Progenitor cell of endocrine pancreas (in vitro differentiated cells): Measurements from ENCODE around the gene SLC35A4. TPM values are rescaled to one million over a fixed set of nuclear protein-coding genes. Genes with fewer than 3 reads are reported as not detected.
"Not testable (repeated sequence)": the region's sequence is repeated elsewhere in the genome, so short reads cannot be mapped to it uniquely, and the experiment has no call there.

Source experiments
- DNase-seq: peaks from one replicate; pipeline ENCODE4 v3.0.0; 2021; ENCODE audit warnings: low spot score; ENCODE audit not compliant: unreplicated experiment
- H3K27ac Mint-ChIP-seq: 2 replicates; pipeline ENCODE4 v1.8.0; 2021; ENCODE audit warnings: mild to moderate bottlenecking, moderate library complexity, mixed read lengths
- H3K27me3 Mint-ChIP-seq: 2 replicates; pipeline ENCODE4 v1.8.0; 2021; ENCODE audit warnings: mixed read lengths
- H3K36me3 Mint-ChIP-seq: 2 replicates; pipeline ENCODE4 v1.8.0; 2022; ENCODE audit warnings: mixed read lengths; ENCODE audit not compliant: insufficient read depth
- H3K4me1 Mint-ChIP-seq: 2 replicates; pipeline ENCODE4 v1.8.0; 2021; ENCODE audit warnings: low read depth, mixed read lengths
- H3K4me3 Mint-ChIP-seq: 2 replicates; pipeline ENCODE4 v1.8.0; 2021; ENCODE audit warnings: low read depth, mild to moderate bottlenecking, moderate library complexity, mixed read lengths
- H3K9me3 Mint-ChIP-seq: 2 replicates; pipeline ENCODE4 v1.8.0; 2021; ENCODE audit warnings: low read depth, mixed read lengths
- CTCF ChIP-seq: fragments of 200-600 bp; sonication (generic); IDR thresholded peaks from one replicate; pipeline ENCODE4 v1.5.0; 2021; ENCODE audit warnings: antibody characterized with exemption, mild to moderate bottlenecking; ENCODE audit not compliant: unreplicated experiment
- total RNA-seq: library from RNA; stranded (reverse); gene quantifications from 2 replicates; pipeline ENCODE4 v1.2.1, GENCODE V29; 2021

SLC35A4 gene
- total RNA-seq, 1 donor from 2014 or later: 69.2 TPM

GRCh38 chr5:140590861-140591260 is 26.2 kb downstream of the SLC35A4 start:
- Mint-ChIP-seq H3K27me3 (peaks cover 3% of the 10 kb centered on the region), H3K27ac (no peak overlapping the region)

GRCh38 chr5:140591747-140592372 is 27.2 kb downstream of the SLC35A4 start:
- no peak for DNase-seq
- H3K4me3 Mint-ChIP-seq: no peak overlapping the region
- peaks cover 3% of the 10 kb centered on the region for H3K27me3 Mint-ChIP-seq
- H3K27ac Mint-ChIP-seq: no peak overlapping the region
- TF ChIP-seq CTCF: no peak
- H3K36me3 Mint-ChIP-seq: no peaks in the 10 kb centered on the region
- H3K9me3 Mint-ChIP-seq: no peaks in the 10 kb centered on the region
- H3K4me1 Mint-ChIP-seq: no peaks in the 10 kb centered on the region

More at GRCh38 chr5:140590861-140591260, 26.2 kb downstream of the SLC35A4 start:
- H3K4me1 Mint-ChIP-seq: no peaks in the 10 kb centered on the region
- TF ChIP-seq CTCF: no peak
- H3K4me3 Mint-ChIP-seq: no peak overlapping the region
- H3K9me3 Mint-ChIP-seq: no peaks in the 10 kb centered on the region
- no peaks in the 10 kb centered on the region for H3K36me3 Mint-ChIP-seq
- DNase-seq: no peak

GRCh38 chr5:140593070-140593469 is 28.4 kb downstream of the SLC35A4 start:
- not testable (repeated sequence) for H3K36me3 Mint-ChIP-seq, DNase-seq, H3K4me1 Mint-ChIP-seq, H3K27me3 Mint-ChIP-seq, H3K9me3 Mint-ChIP-seq
- peak overlapping the region; percentile 74 for H3K4me3 Mint-ChIP-seq
- peak overlapping the region; percentile 94 for H3K27ac Mint-ChIP-seq

GRCh38 chr5:140594169-140594568 is 29.5 kb downstream of the SLC35A4 start:
- H3K4me1 Mint-ChIP-seq: no peaks in the 10 kb centered on the region
- H3K4me3 Mint-ChIP-seq: no peak overlapping the region
- no peaks in the 10 kb centered on the region for H3K9me3 Mint-ChIP-seq
- no peak for DNase-seq
- no peak for TF ChIP-seq CTCF
- H3K27ac Mint-ChIP-seq: no peak overlapping the region
- no peaks in the 10 kb centered on the region for H3K36me3 Mint-ChIP-seq
- peaks cover 3% of the 10 kb centered on the region for H3K27me3 Mint-ChIP-seq

- no peak for DNase-seq
- Mint-ChIP-seq H3K27ac (no peak overlapping the region), H3K36me3 (no peaks in the 10 kb centered on the region), H3K27me3 (peaks cover 3% of the 10 kb centered on the region), H3K4me1 (no peaks in the 10 kb centered on the region), H3K9me3 (no peaks in the 10 kb centered on the region), H3K4me3 (no peak overlapping the region)
- no peak for TF ChIP-seq CTCF
These were observed 31.1 kb downstream of the SLC35A4 start for GRCh38 chr5:140595538-140596300.

- H3K36me3 Mint-ChIP-seq: no peaks in the 10 kb centered on the region
- peaks cover 3% of the 10 kb centered on the region for H3K27me3 Mint-ChIP-seq
- no peak overlapping the region for H3K27ac Mint-ChIP-seq
- no peaks in the 10 kb centered on the region for H3K4me1 Mint-ChIP-seq
- no peaks in the 10 kb centered on the region for H3K9me3 Mint-ChIP-seq
- DNase-seq: no peak
- TF ChIP-seq CTCF: no peak
- H3K4me3 Mint-ChIP-seq: no peak overlapping the region
These were observed 31.7 kb downstream of the SLC35A4 start for GRCh38 chr5:140596321-140596741.
